Naive thymus-derived CD4-positive, alpha-beta T cell (primary cell): Measurements from ENCODE around the gene CEACAM16. TPM values are rescaled to one million over a fixed set of nuclear protein-coding genes. Genes with fewer than 3 reads are reported as not detected.
A peak's percentile ranks its signal among the peaks of the same experiment; 100 is the strongest.
"Not testable (repeated sequence)": the region's sequence is repeated elsewhere in the genome, so short reads cannot be mapped to it uniquely, and the experiment has no call there.

Experiments used
- ATAC-seq: fragments of 150-1000 bp; cut with Tn5 transposase; 2 replicates; pipeline ENCODE4 v1.10.0; 2021; ENCODE audit warnings: mild to moderate bottlenecking, moderate library complexity
- CTCF ChIA-PET: fragments of 350-600 bp; sonication (Branson Sonifier 250); formaldehyde crosslinking; loops from one replicate; lab custom pipeline; 2021; ENCODE audit warnings: antibody characterized with exemption; lab: Charles Lee
- POLR2A ChIA-PET: fragments of 350-600 bp; sonication (Branson Sonifier 250); formaldehyde crosslinking; loops from one replicate; lab custom pipeline; 2021; ENCODE audit warnings: antibody characterized with exemption, inconsistent platforms; lab: Charles Lee
- DNase-seq, 9 donors: peaks; one replicate each; pipeline versions ENCODE4 v3.0.0 to v3.0.0-alpha.2; 2020 to 2022; ENCODE audit warnings: mixed read lengths in 1 of 9
- H3K27ac ChIP-seq: one replicate; pipeline ENCODE4 v1.7.0; 2013; ENCODE audit warnings: mild to moderate bottlenecking, low read depth, low read length, moderate library complexity
- H3K27me3 ChIP-seq, 2 donors: one replicate each; pipeline ENCODE4 v1.7.0; 2013; ENCODE audit warnings: low read length in 2 of 2, mild to moderate bottlenecking in 2 of 2, moderate library complexity in 2 of 2; ENCODE audit not compliant: control insufficient read depth in 2 of 2, insufficient read depth in 2 of 2
- H3K36me3 ChIP-seq, 3 experiments: 1 replicate in 2 of 3; 2 replicates in 1 of 3; pipeline ENCODE4 v1.7.0; 2013; ENCODE audit warnings: low read length in 3 of 3, mild to moderate bottlenecking in 3 of 3, moderate library complexity in 1 of 3; ENCODE audit not compliant: insufficient read depth in 3 of 3, control insufficient read depth in 2 of 3
- H3K4me1 ChIP-seq, 2 donors: one replicate each; pipeline ENCODE4 v1.7.0; 2013; ENCODE audit warnings: low read length in 2 of 2, mild to moderate bottlenecking in 2 of 2, moderate library complexity in 1 of 2; ENCODE audit not compliant: control insufficient read depth in 2 of 2, insufficient read depth in 2 of 2
- H3K4me3 ChIP-seq: 2 replicates; pipeline ENCODE4 v1.7.0; 2013; ENCODE audit warnings: mild to moderate bottlenecking, low read length
- H3K9me3 ChIP-seq, 3 experiments: 1 replicate in 2 of 3; 2 replicates in 1 of 3; pipeline ENCODE4 v1.7.0; 2013; ENCODE audit warnings: low read length in 3 of 3; ENCODE audit not compliant: control insufficient read depth in 2 of 3
- H3K27ac Mint-ChIP-seq, 9 donors: one replicate each; pipeline ENCODE4 v1.8.0; 2020 to 2022; ENCODE audit warnings: mixed read lengths in 9 of 9, mild to moderate bottlenecking in 8 of 9, moderate library complexity in 5 of 9, inconsistent platforms in 2 of 9
- H3K27me3 Mint-ChIP-seq, 5 donors: one replicate each; pipeline ENCODE4 v1.8.0; 2021 to 2022; ENCODE audit warnings: mixed read lengths in 5 of 5, mild to moderate bottlenecking in 1 of 5
- H3K36me3 Mint-ChIP-seq, 5 donors: one replicate each; pipeline ENCODE4 v1.8.0; 2020 to 2022; ENCODE audit warnings: mixed read lengths in 5 of 5, mild to moderate bottlenecking in 3 of 5, inconsistent platforms in 1 of 5
- H3K4me1 Mint-ChIP-seq, 7 donors: one replicate each; pipeline ENCODE4 v1.8.0; 2020 to 2022; ENCODE audit warnings: mixed read lengths in 7 of 7, mild to moderate bottlenecking in 3 of 7, inconsistent platforms in 1 of 7
- H3K4me3 Mint-ChIP-seq, 10 donors: one replicate each; pipeline ENCODE4 v1.8.0; 2020 to 2022; ENCODE audit warnings: mild to moderate bottlenecking in 10 of 10, mixed read lengths in 10 of 10, moderate library complexity in 6 of 10, inconsistent platforms in 2 of 10
- H3K9me3 Mint-ChIP-seq, 11 donors: one replicate each; pipeline ENCODE4 v1.8.0; 2020 to 2022; ENCODE audit warnings: mixed read lengths in 11 of 11, mild to moderate bottlenecking in 4 of 11, inconsistent platforms in 1 of 11, moderate library complexity in 1 of 11
- intact Hi-C, 2 donors: fragments of 100-400 bp; cut with micrococcal nuclease; formaldehyde crosslinking; loops; one replicate each; pipeline ENCODE4 v1.15.1; 2023
- polyA plus RNA-seq, 2 donors: library from polyadenylated mRNA; unstranded; fragments of 300-500 nt; fragmentation: Illumina TruSeq; gene quantifications; one replicate each; pipeline ENCODE4 v1.2.3, GENCODE V29; 2021
- total RNA-seq, 6 experiments: library from RNA in 5 of 6; stranded (reverse) in 5 of 6; gene quantifications; 1 replicate in 5 of 6; 2 replicates in 1 of 6; pipeline ENCODE4 v1.2.3 and lab custom pipeline; 2021 to 2026

Gene CEACAM16
- total and polyA plus RNA-seq, 7 experiments from 2014 or later = not detected

GRCh38 chr19:44683434-44684210 lies 15.3 kb upstream of the CEACAM16 start:
- ChIA-PET POLR2A (no interaction called here), CTCF (interaction anchor here (0.6 kb wide), 1 partner anchor 45 kb away, joined by 7 read pairs; no protein-coding TSS in a partner anchor)
- no peaks in the 10 kb centered on the region for H3K36me3 ChIP-seq
- Mint-ChIP-seq H3K27ac (peak overlapping the region in 1 of 9 donors; percentile 45), H3K27me3 (peaks cover 4 to 21% (median 9%) of the 10 kb centered on the region in 5 donors), H3K4me3 (no peak overlapping the region), H3K36me3 (no peaks in the 10 kb centered on the region), H3K4me1 (peaks cover 5 to 14% (median 6%) of the 10 kb centered on the region in 7 donors), H3K9me3 (no peaks in the 10 kb centered on the region)
- no peak for DNase-seq
- H3K27me3 ChIP-seq = no peaks in the 10 kb centered on the region
- H3K9me3 ChIP-seq = no peaks in the 10 kb centered on the region
- H3K4me1 ChIP-seq = no peaks in the 10 kb centered on the region
- H3K4me3 ChIP-seq = no peak overlapping the region
- no peak overlapping the region for H3K27ac ChIP-seq
- intact Hi-C loops = no loop called here
- no peak for ATAC-seq

DNA sequence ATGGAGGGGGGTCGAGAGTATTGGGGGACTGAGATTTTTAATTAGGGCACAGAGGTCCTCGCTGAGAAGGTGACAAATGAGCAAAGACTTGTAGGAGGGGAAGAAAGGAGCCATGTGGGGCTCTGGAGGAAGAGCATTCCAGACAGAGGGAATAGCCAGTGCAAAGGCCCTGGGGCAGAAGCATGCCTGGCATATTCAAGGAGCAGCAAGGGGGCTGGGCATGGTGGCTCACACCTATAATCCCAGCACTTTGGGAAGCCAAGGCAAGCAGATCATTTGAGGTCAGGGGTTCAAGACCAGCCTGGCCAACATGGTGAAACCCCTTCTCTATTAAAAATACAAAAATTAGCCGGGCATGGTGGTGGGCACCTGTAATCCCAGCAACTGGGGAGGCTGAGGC lies 14.6 kb upstream of the CEACAM16 start:
- H3K27me3 ChIP-seq, H3K9me3 Mint-ChIP-seq, H3K4me1 ChIP-seq, CTCF ChIA-PET, H3K4me3 Mint-ChIP-seq, H3K36me3 Mint-ChIP-seq, DNase-seq, H3K36me3 ChIP-seq, H3K27ac ChIP-seq, intact Hi-C loops, H3K9me3 ChIP-seq, H3K4me3 ChIP-seq, ATAC-seq, POLR2A ChIA-PET: not testable (repeated sequence)
- Mint-ChIP-seq H3K4me1 (peaks cover 5 to 19% (median 10%) of the 10 kb centered on the region in 7 donors), H3K27me3 (peaks cover 5 to 21% (median 9%) of the 10 kb centered on the region in 5 donors), H3K27ac (peak overlapping the region in 1 of 9 donors; percentile 45)

GRCh38 chr19:44684892-44685863 lies 13.8 kb upstream of the CEACAM16 start:
- peaks cover 0 to 3% of the 10 kb centered on the region in 2 donors for H3K4me1 ChIP-seq
- H3K4me3 ChIP-seq = no peak overlapping the region
- DNase-seq = no peak
- Mint-ChIP-seq H3K9me3 (no peaks in the 10 kb centered on the region), H3K27me3 (peaks cover 5 to 21% (median 9%) of the 10 kb centered on the region in 5 donors), H3K4me3 (peak overlapping the region in 1 of 10 donors; percentile 27), H3K4me1 (peaks cover 9 to 27% (median 13%) of the 10 kb centered on the region in 7 donors), H3K27ac (peak overlapping the region in 1 of 9 donors; percentile 8), H3K36me3 (no peaks in the 10 kb centered on the region)
- intact Hi-C loops = loop anchor here in 1 of 2 donors (5.0 kb wide), 1 partner anchor 267 kb away; no protein-coding TSS in a partner anchor
- H3K36me3 ChIP-seq = no peaks in the 10 kb centered on the region
- H3K27me3 ChIP-seq = no peaks in the 10 kb centered on the region
- no peak overlapping the region for H3K27ac ChIP-seq
- H3K9me3 ChIP-seq = no peaks in the 10 kb centered on the region
- CTCF ChIA-PET = no interaction called here
- peak; percentile 8 for ATAC-seq
- POLR2A ChIA-PET = no interaction called here

DNA sequence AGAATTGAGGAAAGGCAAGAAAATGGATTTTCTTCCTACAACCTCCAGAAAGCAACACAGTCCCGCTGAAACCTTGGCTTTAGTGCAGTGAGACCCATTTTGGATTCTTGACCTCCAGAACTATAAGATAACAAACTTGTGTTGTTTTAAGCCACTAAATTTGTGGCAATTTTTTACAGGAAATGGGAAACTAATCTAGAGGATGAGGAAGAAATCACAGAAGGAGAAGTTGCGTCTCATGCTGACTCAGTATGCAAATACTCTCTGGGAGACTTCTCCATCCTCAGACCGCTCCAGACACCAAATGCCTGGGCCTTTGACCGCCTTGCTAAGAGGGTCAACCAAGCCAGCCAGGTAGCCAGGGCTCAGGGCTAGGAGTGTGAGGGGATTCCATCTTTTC lies 13.1 kb upstream of the CEACAM16 start:
- DNase-seq (no peak), ATAC-seq (peak; percentile 66)
- H3K27ac Mint-ChIP-seq = no peak overlapping the region
- Histone ChIP-seq H3K4me1 (peaks cover 0 to 3% of the 10 kb centered on the region in 2 donors), H3K36me3 (no peaks in the 10 kb centered on the region), H3K27ac (no peak overlapping the region), H3K9me3 (no peaks in the 10 kb centered on the region), H3K4me3 (no peak overlapping the region), H3K27me3 (no peaks in the 10 kb centered on the region)
- H3K4me3 Mint-ChIP-seq = no peak overlapping the region
- H3K4me1 Mint-ChIP-seq = peaks cover 9 to 27% (median 13%) of the 10 kb centered on the region in 7 donors
- intact Hi-C loops = loop anchor here in 1 of 2 donors (5.0 kb wide), 1 partner anchor 266 kb away; no protein-coding TSS in a partner anchor
- H3K27me3 Mint-ChIP-seq = peaks cover 5 to 21% (median 9%) of the 10 kb centered on the region in 5 donors
- POLR2A ChIA-PET = no interaction called here
- H3K36me3 Mint-ChIP-seq = no peaks in the 10 kb centered on the region
- CTCF ChIA-PET = no interaction called here
- H3K9me3 Mint-ChIP-seq = no peaks in the 10 kb centered on the region

GRCh38 chr19:44686896-44687295 lies 12.1 kb upstream of the CEACAM16 start:
- peaks cover 0 to 9% of the 10 kb centered on the region in 2 donors for H3K4me1 ChIP-seq
- no peak overlapping the region for H3K4me3 ChIP-seq
- ChIA-PET POLR2A (no interaction called here), CTCF (interaction anchor here (5.4 kb wide), 1 partner anchor 37 kb away, joined by 61 read pairs; no protein-coding TSS in a partner anchor)
- no peaks in the 10 kb centered on the region for H3K9me3 ChIP-seq
- H3K27ac Mint-ChIP-seq = no peak overlapping the region
- DNase-seq = no peak
- no peaks in the 10 kb centered on the region for H3K9me3 Mint-ChIP-seq
- peaks cover 5 to 21% (median 9%) of the 10 kb centered on the region in 5 donors for H3K27me3 Mint-ChIP-seq
- ATAC-seq = no peak
- H3K4me3 Mint-ChIP-seq = no peak overlapping the region
- H3K4me1 Mint-ChIP-seq = peaks cover 13 to 32% (median 15%) of the 10 kb centered on the region in 7 donors
- no peak overlapping the region for H3K27ac ChIP-seq
- H3K27me3 ChIP-seq = no peaks in the 10 kb centered on the region
- intact Hi-C loops = loop anchor here in 1 of 2 donors (5.0 kb wide), 1 partner anchor 265 kb away; no protein-coding TSS in a partner anchor
- H3K36me3 ChIP-seq = no peaks in the 10 kb centered on the region
- no peaks in the 10 kb centered on the region for H3K36me3 Mint-ChIP-seq

GRCh38 chr19:44687888-44688287 lies 11.1 kb upstream of the CEACAM16 start:
- no peaks in the 10 kb centered on the region for H3K27me3 ChIP-seq
- H3K4me3 ChIP-seq = no peak overlapping the region
- peaks cover 0 to 18% of the 10 kb centered on the region in 2 donors for H3K4me1 ChIP-seq
- POLR2A ChIA-PET = no interaction called here
- Mint-ChIP-seq H3K27me3 (peaks cover 5 to 21% (median 9%) of the 10 kb centered on the region in 5 donors), H3K4me3 (no peak overlapping the region), H3K4me1 (peaks cover 23 to 41% (median 25%) of the 10 kb centered on the region in 7 donors), H3K9me3 (no peaks in the 10 kb centered on the region), H3K36me3 (no peaks in the 10 kb centered on the region), H3K27ac (peak overlapping the region in 2 of 9 donors; percentile 14 to 32)
- no peaks in the 10 kb centered on the region for H3K9me3 ChIP-seq
- DNase-seq (no peak), ATAC-seq (no peak)
- no peaks in the 10 kb centered on the region for H3K36me3 ChIP-seq
- no peak overlapping the region for H3K27ac ChIP-seq
- CTCF ChIA-PET = interaction anchor here (5.4 to 6.1 kb wide), 2 partner anchors 36 to 84 kb away, joined by 61 to 65 read pairs; no protein-coding TSS in a partner anchor
- intact Hi-C loops = loop anchor here in 1 of 2 donors (5.0 kb wide), 1 partner anchor 264 kb away; no protein-coding TSS in a partner anchor
